Measurements from ENCODE around the gene CEP97. TPM values are rescaled to one million over a fixed set of nuclear protein-coding genes. Genes with fewer than 3 reads are reported as not detected.

The CEP97 gene
- polyA plus RNA-seq, 2 donors: 0.94 to 1.1 TPM

DNA sequence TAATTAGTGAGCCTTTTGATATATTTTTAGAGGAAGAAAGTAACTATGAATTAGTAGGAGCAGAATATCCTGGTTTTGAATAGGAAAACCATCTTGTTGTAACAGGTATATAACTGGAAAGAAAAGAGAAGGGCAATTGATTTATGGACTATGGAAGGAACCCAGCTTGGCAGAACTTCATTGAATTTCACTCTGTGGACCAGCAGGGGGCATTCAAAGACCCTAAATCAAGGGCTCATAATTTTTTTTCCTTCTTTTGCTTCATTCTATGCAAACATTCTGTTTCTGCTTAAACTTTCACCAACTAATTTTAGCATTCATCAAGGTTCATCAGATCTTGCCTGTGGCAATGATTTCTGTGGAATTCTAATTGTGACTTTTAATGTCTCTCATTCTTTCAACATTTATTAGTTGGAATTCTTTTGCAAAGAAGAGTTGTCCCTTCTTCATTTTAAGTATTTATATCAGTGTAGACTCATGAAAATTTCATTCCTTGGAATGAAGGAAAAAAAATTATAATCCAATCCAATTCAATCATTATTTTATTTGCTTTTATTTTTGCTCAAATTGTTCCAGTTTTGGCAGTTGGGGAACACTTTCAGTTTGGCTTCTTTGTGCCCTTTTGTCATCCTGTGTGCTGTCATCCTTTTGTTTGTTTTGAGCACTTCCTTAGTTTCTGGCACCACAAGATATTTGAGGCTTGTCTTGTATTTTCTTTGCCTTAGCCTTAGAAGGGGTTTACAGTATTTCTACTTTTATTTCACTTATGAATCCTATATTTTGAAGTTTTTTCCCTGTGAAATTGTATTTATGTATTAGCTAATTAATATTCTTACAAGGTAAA is 85.0 kb downstream of the CEP97 start:
- H3K27ac ChIP-seq (ENCODE audit: low read depth in 2 of 2, low read length in 1 of 2): no peak overlapping the region
- H3K4me1 ChIP-seq (ENCODE audit: control insufficient read depth in 2 of 2, insufficient read depth in 2 of 2, low read length in 1 of 2): no peaks in the 10 kb centered on the region
- no peaks in the 10 kb centered on the region for H3K27me3 ChIP-seq (ENCODE audit: control insufficient read depth in 1 of 2, insufficient read depth in 2 of 2, low read length in 2 of 2)
- no peaks in the 10 kb centered on the region for H3K9me3 ChIP-seq (ENCODE audit: control insufficient read depth in 2 of 2, insufficient read depth in 1 of 2, low read depth in 1 of 2, low read length in 1 of 2)
- H3K36me3 ChIP-seq (ENCODE audit: control insufficient read depth in 2 of 2, insufficient read depth in 2 of 2, low read length in 1 of 2): no peaks in the 10 kb centered on the region
- H3K4me3 ChIP-seq (ENCODE audit: low read depth in 1 of 2, low read length in 2 of 2): no peak overlapping the region

GRCh38 chr3:101810022-101810418 is 85.6 kb downstream of the CEP97 start:
- H3K4me3 ChIP-seq (ENCODE audit: low read depth in 1 of 2, low read length in 2 of 2): no peak overlapping the region

GRCh38 chr3:101811875-101812274 is 87.5 kb downstream of the CEP97 start:
- no peaks in the 10 kb centered on the region for H3K36me3 ChIP-seq (ENCODE audit: control insufficient read depth in 2 of 2, insufficient read depth in 2 of 2, low read length in 1 of 2)
- H3K4me3 ChIP-seq (ENCODE audit: low read depth in 1 of 2, low read length in 2 of 2): no peak overlapping the region
- no peaks in the 10 kb centered on the region for H3K9me3 ChIP-seq (ENCODE audit: control insufficient read depth in 2 of 2, insufficient read depth in 1 of 2, low read depth in 1 of 2, low read length in 1 of 2)
- no peak overlapping the region for H3K27ac ChIP-seq (ENCODE audit: low read depth in 2 of 2, low read length in 1 of 2)
- H3K4me1 ChIP-seq (ENCODE audit: control insufficient read depth in 2 of 2, insufficient read depth in 2 of 2, low read length in 1 of 2): no peaks in the 10 kb centered on the region
- no peaks in the 10 kb centered on the region for H3K27me3 ChIP-seq (ENCODE audit: control insufficient read depth in 1 of 2, insufficient read depth in 2 of 2, low read length in 2 of 2)
- WGBS, 2 donors: 84 to 86% methylated on average over 2 of the region's 2 CpGs

More at GRCh38 chr3:101810022-101810418, 85.6 kb downstream of the CEP97 start:
- Histone ChIP-seq H3K9me3 (ENCODE audit: control insufficient read depth in 2 of 2, insufficient read depth in 1 of 2, low read depth in 1 of 2, low read length in 1 of 2) (no peaks in the 10 kb centered on the region), H3K27ac (ENCODE audit: low read depth in 2 of 2, low read length in 1 of 2) (no peak overlapping the region), H3K36me3 (ENCODE audit: control insufficient read depth in 2 of 2, insufficient read depth in 2 of 2, low read length in 1 of 2) (no peaks in the 10 kb centered on the region), H3K4me1 (ENCODE audit: control insufficient read depth in 2 of 2, insufficient read depth in 2 of 2, low read length in 1 of 2) (no peaks in the 10 kb centered on the region), H3K27me3 (ENCODE audit: control insufficient read depth in 1 of 2, insufficient read depth in 2 of 2, low read length in 2 of 2) (no peaks in the 10 kb centered on the region)

DNA sequence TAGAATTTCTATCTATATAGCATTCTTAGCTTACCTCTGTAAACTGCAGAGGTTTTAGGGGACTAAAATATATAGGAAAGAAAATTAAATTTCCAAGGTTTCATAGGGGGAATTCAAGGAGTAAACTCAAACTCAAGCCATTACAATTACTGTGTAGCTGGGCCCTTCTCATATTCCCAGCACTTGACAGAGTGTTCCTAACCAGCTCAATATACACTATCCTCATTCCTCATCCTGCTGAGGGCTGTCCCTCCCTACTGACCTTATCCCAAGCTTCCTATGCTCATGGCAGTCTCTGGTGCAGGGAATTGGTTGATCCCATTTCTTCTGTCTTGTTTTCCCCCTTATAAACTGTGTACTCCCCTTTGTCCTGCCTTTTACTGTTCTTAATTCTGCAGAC is 88.5 kb downstream of the CEP97 start:
- Histone ChIP-seq H3K4me3 (ENCODE audit: low read depth in 1 of 2, low read length in 2 of 2) (no peak overlapping the region), H3K36me3 (ENCODE audit: control insufficient read depth in 2 of 2, insufficient read depth in 2 of 2, low read length in 1 of 2) (no peaks in the 10 kb centered on the region), H3K27ac (ENCODE audit: low read depth in 2 of 2, low read length in 1 of 2) (no peak overlapping the region), H3K27me3 (ENCODE audit: control insufficient read depth in 1 of 2, insufficient read depth in 2 of 2, low read length in 2 of 2) (no peaks in the 10 kb centered on the region), H3K9me3 (ENCODE audit: control insufficient read depth in 2 of 2, insufficient read depth in 1 of 2, low read depth in 1 of 2, low read length in 1 of 2) (no peaks in the 10 kb centered on the region), H3K4me1 (ENCODE audit: control insufficient read depth in 2 of 2, insufficient read depth in 2 of 2, low read length in 1 of 2) (peaks cover 0 to 2% of the 10 kb centered on the region in 2 donors)

DNA sequence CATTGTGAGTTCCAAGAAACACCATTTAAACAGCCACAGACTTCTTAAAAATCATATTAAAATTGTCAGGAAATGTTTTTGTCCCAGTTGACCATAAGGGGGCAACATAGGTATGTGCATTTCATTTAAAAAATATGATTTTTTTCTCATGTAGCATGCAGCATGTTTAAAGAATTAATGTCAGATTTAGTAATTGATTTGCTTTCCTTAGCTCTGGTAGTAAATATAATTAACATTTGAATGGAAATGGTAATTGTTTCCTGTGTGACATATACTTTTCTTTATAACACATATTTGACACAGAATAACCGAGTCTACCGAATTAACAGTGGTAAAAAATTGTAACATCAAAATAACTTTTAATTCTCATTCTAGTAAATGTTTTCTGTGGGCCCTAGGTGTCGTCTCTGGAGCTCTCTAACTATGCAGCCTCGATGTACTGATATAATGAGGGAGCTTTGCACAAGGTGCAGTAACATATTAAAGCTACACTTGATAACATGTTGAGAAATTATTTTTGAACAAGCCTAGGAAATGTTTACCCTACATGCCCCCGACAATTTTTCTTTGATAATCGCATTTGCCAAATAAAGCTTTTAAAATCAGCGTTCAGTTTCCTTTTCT is 89.5 kb downstream of the CEP97 start:
- 54 to 71% methylated on average over 7 of the region's 7 CpGs for WGBS, 2 donors
- no peaks in the 10 kb centered on the region for H3K9me3 ChIP-seq (ENCODE audit: control insufficient read depth in 2 of 2, insufficient read depth in 1 of 2, low read depth in 1 of 2, low read length in 1 of 2)
- H3K4me3 ChIP-seq (ENCODE audit: low read depth in 1 of 2, low read length in 2 of 2): no peak overlapping the region
- H3K4me1 ChIP-seq (ENCODE audit: control insufficient read depth in 2 of 2, insufficient read depth in 2 of 2, low read length in 1 of 2): peaks cover 0 to 2% of the 10 kb centered on the region in 2 donors
- H3K27ac ChIP-seq (ENCODE audit: low read depth in 2 of 2, low read length in 1 of 2): no peak overlapping the region
- H3K36me3 ChIP-seq (ENCODE audit: control insufficient read depth in 2 of 2, insufficient read depth in 2 of 2, low read length in 1 of 2): no peaks in the 10 kb centered on the region
- H3K27me3 ChIP-seq (ENCODE audit: control insufficient read depth in 1 of 2, insufficient read depth in 2 of 2, low read length in 2 of 2): no peaks in the 10 kb centered on the region

DNA sequence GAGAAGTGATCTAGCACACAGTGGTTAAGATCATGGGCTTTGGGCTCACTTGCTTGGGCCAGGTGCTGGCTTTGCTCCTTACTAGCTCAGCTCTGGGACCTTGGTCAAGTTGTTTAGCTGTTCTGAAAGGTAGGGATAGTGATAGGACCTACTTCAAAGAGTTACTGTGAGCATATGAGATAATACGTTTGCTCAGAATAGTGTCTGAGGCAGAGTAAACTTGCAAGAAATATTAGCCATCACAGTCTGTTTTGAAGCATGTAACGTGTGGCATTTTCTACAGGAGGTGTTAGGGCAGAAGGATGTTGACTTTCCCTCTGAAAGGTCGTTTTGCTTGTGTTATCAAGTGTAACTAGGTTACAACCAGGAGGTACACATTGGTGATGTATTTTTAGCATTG is 90.4 kb downstream of the CEP97 start:
- Histone ChIP-seq H3K9me3 (ENCODE audit: control insufficient read depth in 2 of 2, insufficient read depth in 1 of 2, low read depth in 1 of 2, low read length in 1 of 2) (no peaks in the 10 kb centered on the region), H3K4me1 (ENCODE audit: control insufficient read depth in 2 of 2, insufficient read depth in 2 of 2, low read length in 1 of 2) (peaks cover 0 to 2% of the 10 kb centered on the region in 2 donors), H3K27ac (ENCODE audit: low read depth in 2 of 2, low read length in 1 of 2) (no peak overlapping the region), H3K4me3 (ENCODE audit: low read depth in 1 of 2, low read length in 2 of 2) (no peak overlapping the region), H3K27me3 (ENCODE audit: control insufficient read depth in 1 of 2, insufficient read depth in 2 of 2, low read length in 2 of 2) (no peaks in the 10 kb centered on the region), H3K36me3 (ENCODE audit: control insufficient read depth in 2 of 2, insufficient read depth in 2 of 2, low read length in 1 of 2) (no peaks in the 10 kb centered on the region)
- 57 to 66% methylated on average over 3 of the region's 3 CpGs for WGBS, 2 donors

DNA sequence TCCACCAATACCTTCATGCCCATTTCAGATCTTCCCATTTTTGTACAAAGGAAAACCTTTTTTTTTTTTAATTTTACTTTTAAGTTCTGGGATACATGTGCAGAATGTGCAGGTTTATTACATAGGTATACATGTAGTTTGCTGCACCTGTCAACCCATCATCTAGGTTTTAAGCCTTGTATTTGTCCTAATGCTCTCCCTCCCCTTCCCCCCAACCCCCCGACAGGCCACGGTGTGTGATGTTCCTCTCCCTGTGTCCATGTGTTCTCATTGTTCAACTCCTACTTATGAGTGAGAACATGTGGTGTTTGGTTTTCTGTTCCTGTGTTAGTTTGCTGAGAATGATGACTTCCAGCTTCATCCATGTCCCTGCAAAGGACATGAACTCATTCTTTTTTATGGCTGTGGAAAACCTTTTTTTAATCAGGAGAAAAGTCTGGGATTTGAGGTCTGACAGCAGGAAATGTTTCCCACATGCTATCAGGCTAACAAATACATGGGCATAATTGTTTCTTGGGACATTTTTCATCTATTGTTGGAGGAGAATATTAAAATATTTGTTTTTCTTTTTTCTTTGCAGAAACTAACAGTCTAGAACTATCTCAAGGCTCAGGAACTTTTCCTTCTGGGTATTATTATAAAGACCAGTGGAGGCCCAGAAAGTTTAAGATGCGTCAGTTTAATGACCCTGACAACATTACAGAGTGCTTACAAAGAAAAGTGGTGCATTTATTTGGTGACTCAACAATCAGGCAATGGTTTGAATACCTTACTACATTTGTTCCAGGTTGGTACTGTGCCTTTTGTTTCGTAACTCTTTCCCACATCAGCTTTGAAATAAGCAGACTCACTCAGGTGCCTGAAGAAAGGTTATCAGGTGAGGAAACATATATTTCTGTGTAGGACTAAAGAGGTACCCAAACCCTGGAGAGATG is 92.1 kb downstream of the CEP97 start:
- no peaks in the 10 kb centered on the region for H3K27me3 ChIP-seq (ENCODE audit: control insufficient read depth in 1 of 2, insufficient read depth in 2 of 2, low read length in 2 of 2)

GRCh38 chr3:101817992-101818391 is 93.6 kb downstream of the CEP97 start:
- Histone ChIP-seq H3K27ac (ENCODE audit: low read depth in 2 of 2, low read length in 1 of 2) (no peak overlapping the region), H3K4me3 (ENCODE audit: low read depth in 1 of 2, low read length in 2 of 2) (no peak overlapping the region), H3K36me3 (ENCODE audit: control insufficient read depth in 2 of 2, insufficient read depth in 2 of 2, low read length in 1 of 2) (peaks cover 0 to 3% of the 10 kb centered on the region in 2 donors), H3K9me3 (ENCODE audit: control insufficient read depth in 2 of 2, insufficient read depth in 1 of 2, low read depth in 1 of 2, low read length in 1 of 2) (no peaks in the 10 kb centered on the region), H3K27me3 (ENCODE audit: control insufficient read depth in 1 of 2, insufficient read depth in 2 of 2, low read length in 2 of 2) (no peaks in the 10 kb centered on the region), H3K4me1 (ENCODE audit: control insufficient read depth in 2 of 2, insufficient read depth in 2 of 2, low read length in 1 of 2) (peaks cover 0 to 2% of the 10 kb centered on the region in 2 donors)
- 91 to 92% methylated on average over 5 of the region's 5 CpGs for WGBS, 2 donors

More for the DNA sequence above, 92.1 kb downstream of the CEP97 start:
- no peak overlapping the region for H3K27ac ChIP-seq (ENCODE audit: low read depth in 2 of 2, low read length in 1 of 2)
- H3K36me3 ChIP-seq (ENCODE audit: control insufficient read depth in 2 of 2, insufficient read depth in 2 of 2, low read length in 1 of 2): peaks cover 0 to 2% of the 10 kb centered on the region in 2 donors
- no peaks in the 10 kb centered on the region for H3K9me3 ChIP-seq (ENCODE audit: control insufficient read depth in 2 of 2, insufficient read depth in 1 of 2, low read depth in 1 of 2, low read length in 1 of 2)
- H3K4me3 ChIP-seq (ENCODE audit: low read depth in 1 of 2, low read length in 2 of 2): no peak overlapping the region
- WGBS, 2 donors: 64 to 81% methylated on average over 4 of the region's 4 CpGs
- peaks cover 0 to 2% of the 10 kb centered on the region in 2 donors for H3K4me1 ChIP-seq (ENCODE audit: control insufficient read depth in 2 of 2, insufficient read depth in 2 of 2, low read length in 1 of 2)

DNA sequence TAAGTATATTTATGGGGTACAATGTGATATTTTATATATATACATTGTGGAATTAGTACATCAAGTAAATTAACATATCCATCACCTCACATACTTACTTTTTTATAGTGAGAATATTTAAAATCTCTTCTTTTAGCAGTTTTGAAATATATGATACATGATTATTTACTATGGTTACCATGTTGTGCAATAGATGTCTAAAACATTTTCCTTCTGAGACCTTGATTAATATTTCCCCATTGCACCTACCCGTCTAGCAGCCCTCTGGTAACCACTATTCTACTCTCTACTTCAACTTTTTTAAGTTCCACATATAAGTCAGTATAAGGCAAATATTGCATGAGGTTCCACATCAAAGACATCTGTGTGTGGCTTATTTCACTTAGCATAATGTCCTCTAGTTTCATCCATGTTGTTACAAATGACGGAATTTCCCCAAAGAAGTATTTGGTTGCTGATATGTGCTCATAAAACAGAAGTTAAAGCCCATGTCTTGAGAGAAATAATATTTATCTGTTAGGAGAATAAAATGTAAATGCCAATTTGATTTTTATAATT is 95.3 kb downstream of the CEP97 start:
- Histone ChIP-seq H3K27ac (ENCODE audit: low read depth in 2 of 2, low read length in 1 of 2) (no peak overlapping the region), H3K4me3 (ENCODE audit: low read depth in 1 of 2, low read length in 2 of 2) (no peak overlapping the region), H3K27me3 (ENCODE audit: control insufficient read depth in 1 of 2, insufficient read depth in 2 of 2, low read length in 2 of 2) (no peaks in the 10 kb centered on the region), H3K9me3 (ENCODE audit: control insufficient read depth in 2 of 2, insufficient read depth in 1 of 2, low read depth in 1 of 2, low read length in 1 of 2) (no peaks in the 10 kb centered on the region), H3K4me1 (ENCODE audit: control insufficient read depth in 2 of 2, insufficient read depth in 2 of 2, low read length in 1 of 2) (peaks cover 0 to 2% of the 10 kb centered on the region in 2 donors), H3K36me3 (ENCODE audit: control insufficient read depth in 2 of 2, insufficient read depth in 2 of 2, low read length in 1 of 2) (peaks cover 0 to 3% of the 10 kb centered on the region in 2 donors)
- WGBS, 2 donors: 84 to 86% methylated on average over 2 of the region's 2 CpGs

Data from esophagus (tissue), 2 donors.